NCI-H2227 (cell line): ENCODE results near the gene SEMA3B.

Source experiments
- DNase-seq: peaks from one replicate; lab custom pipeline; 2025; ENCODE audit not compliant: unreplicated experiment; lab: John Stamatoyannopoulos, UW

Gene SEMA3B

GRCh38 chr3:50292159-50293078 is 23.5 kb downstream of the SEMA3B start, which contains the start of gene IFRD2:
Gene IFRD2, minus strand, starts transcription at chr3:50292429. Its CDS starts 155 bp downstream, at chr3:50292274.
- DNase-seq, result peak; percentile 96

GRCh38 chr3:50293079-50293801 is 24.3 kb downstream of the SEMA3B start:
- no peak for DNase-seq

GRCh38 chr3:50294089-50294488 is 25.1 kb downstream of the SEMA3B start:
- no peak for DNase-seq

- DNase-seq, result no peak
Measured at GRCh38 chr3:50294492-50295403, 25.8 kb downstream of the SEMA3B start.

GRCh38 chr3:50295553-50296431 is 26.8 kb downstream of the SEMA3B start:
- no peak for DNase-seq

- no peak for DNase-seq
Measured at GRCh38 chr3:50296721-50297383, 27.9 kb downstream of the SEMA3B start.

GRCh38 chr3:50297384-50297775 is 28.4 kb downstream of the SEMA3B start:
- DNase-seq, result no peak

GRCh38 chr3:50297896-50298725 is 29.2 kb downstream of the SEMA3B start:
- no peak for DNase-seq

- peak; percentile 97 for DNase-seq
Measured at GRCh38 chr3:50298836-50299637, 30.1 kb downstream of the SEMA3B start, which contains the start of the genes HYAL3 and NAA80. Gene HYAL3, minus strand, starts transcription at chr3:50299405. Its CDS starts 3,803 bp downstream, at chr3:50295602. Gene NAA80, minus strand, starts transcription at chr3:50299405. Its CDS starts 1,942 bp downstream, at chr3:50297463.

- DNase-seq, result no peak
Measured at GRCh38 chr3:50299638-50299928, 30.6 kb downstream of the SEMA3B start.

- DNase-seq, result no peak
Measured at GRCh38 chr3:50299929-50300680, 31.2 kb downstream of the SEMA3B start.

GRCh38 chr3:50300681-50301254 is 31.8 kb downstream of the SEMA3B start:
- no peak for DNase-seq

GRCh38 chr3:50302095-50303012 is 33.4 kb downstream of the SEMA3B start:
- DNase-seq, result no peak

GRCh38 chr3:50303013-50303815 is 34.3 kb downstream of the SEMA3B start, which contains the start of gene HYAL1:
Gene HYAL1, minus strand, starts transcription at chr3:50303574. Its CDS starts 618 bp downstream, at chr3:50302956.
- no peak for DNase-seq

GRCh38 chr3:50304601-50305000 is 35.7 kb downstream of the SEMA3B start:
- DNase-seq, result no peak
